ENCODE measurements around the gene RFX4.

The RFX4 gene

GRCh38 chr12:106780010-106780631, 197.3 kb downstream of the RFX4 start:
- Histone ChIP-seq H3K4me1 (ENCODE audit: low read length) (peaks cover 12% of the 10 kb centered on the region; the same call in 1 of the 2 replicates), H3K9ac (ENCODE audit: low read length) (no peak overlapping the region), H3K9me2 (replicated peaks; ENCODE audit: insufficient read depth, low read length) (no peaks in the 10 kb centered on the region), H3F3A (ENCODE audit: insufficient read depth, low read length) (no peaks in the 10 kb centered on the region), H3K36me3 (replicated peaks; ENCODE audit: insufficient read depth, low read length) (no peaks in the 10 kb centered on the region), H2AFZ (ENCODE audit: low read length) (no peak overlapping the region), H3K4me3 (ENCODE audit: low read length) (no peak overlapping the region), H3K4me2 (ENCODE audit: low read depth, low read length) (no peak overlapping the region), H4K20me1 (ENCODE audit: insufficient read depth, low read length) (no peaks in the 10 kb centered on the region), H3K27ac (ENCODE audit: low read length) (no peak overlapping the region), H3K79me2 (ENCODE audit: low read length) (peaks cover 73% of the 10 kb centered on the region), H3K27me3 (replicated peaks; ENCODE audit: insufficient read depth, low read length) (no peaks in the 10 kb centered on the region), H3K9me3 (replicated peaks; ENCODE audit: insufficient read depth, low read length) (no peaks in the 10 kb centered on the region)
- DNase-seq = no peak
- TF ChIP-seq EZH2 (optimal IDR thresholded peaks at IDR 0.05; ENCODE audit: low read depth, low read length) = no peak
- TF ChIP-seq CTCF (IDR thresholded peaks at IDR 0.05; ENCODE audit: low read length) = no peak
- no peak for TF ChIP-seq EZH2phosphoT487 (IDR thresholded peaks at IDR 0.05; ENCODE audit: low read length)

- Histone ChIP-seq H2AFZ (ENCODE audit: low read length) (no peak overlapping the region), H3K27me3 (replicated peaks; ENCODE audit: insufficient read depth, low read length) (no peaks in the 10 kb centered on the region), H3K36me3 (replicated peaks; ENCODE audit: insufficient read depth, low read length) (no peaks in the 10 kb centered on the region), H3K9me3 (replicated peaks; ENCODE audit: insufficient read depth, low read length) (no peaks in the 10 kb centered on the region), H3F3A (ENCODE audit: insufficient read depth, low read length) (no peaks in the 10 kb centered on the region), H3K9me2 (replicated peaks; ENCODE audit: insufficient read depth, low read length) (no peaks in the 10 kb centered on the region), H3K27ac (ENCODE audit: low read length) (no peak overlapping the region), H3K4me1 (ENCODE audit: low read length) (peaks cover 4% of the 10 kb centered on the region; the same call in 1 of the 2 replicates), H4K20me1 (ENCODE audit: insufficient read depth, low read length) (no peaks in the 10 kb centered on the region), H3K4me2 (ENCODE audit: low read depth, low read length) (no peak overlapping the region), H3K4me3 (ENCODE audit: low read length) (no peak overlapping the region), H3K9ac (ENCODE audit: low read length) (no peak overlapping the region), H3K79me2 (ENCODE audit: low read length) (peaks cover 48% of the 10 kb centered on the region)
- TF ChIP-seq EZH2 (optimal IDR thresholded peaks at IDR 0.05; ENCODE audit: low read depth, low read length) (no peak), CTCF (IDR thresholded peaks at IDR 0.05; ENCODE audit: low read length) (no peak), EZH2phosphoT487 (IDR thresholded peaks at IDR 0.05; ENCODE audit: low read length) (no peak)
- no peak for DNase-seq
These were observed 199.8 kb downstream of the RFX4 start for GRCh38 chr12:106782619-106783018.

- no peak for TF ChIP-seq CTCF (IDR thresholded peaks at IDR 0.05; ENCODE audit: low read length)
- TF ChIP-seq EZH2 (optimal IDR thresholded peaks at IDR 0.05; ENCODE audit: low read depth, low read length) = no peak
- no peak for TF ChIP-seq EZH2phosphoT487 (IDR thresholded peaks at IDR 0.05; ENCODE audit: low read length)
- Histone ChIP-seq H3F3A (ENCODE audit: insufficient read depth, low read length) (no peaks in the 10 kb centered on the region), H3K79me2 (ENCODE audit: low read length) (peaks cover 39% of the 10 kb centered on the region), H3K27me3 (replicated peaks; ENCODE audit: insufficient read depth, low read length) (no peaks in the 10 kb centered on the region), H3K9me3 (replicated peaks; ENCODE audit: insufficient read depth, low read length) (no peaks in the 10 kb centered on the region), H4K20me1 (ENCODE audit: insufficient read depth, low read length) (no peaks in the 10 kb centered on the region), H3K4me1 (ENCODE audit: low read length) (peaks cover 4% of the 10 kb centered on the region; the same call in 1 of the 2 replicates), H3K4me3 (ENCODE audit: low read length) (no peak overlapping the region), H3K4me2 (ENCODE audit: low read depth, low read length) (no peak overlapping the region), H3K9ac (ENCODE audit: low read length) (no peak overlapping the region), H2AFZ (ENCODE audit: low read length) (no peak overlapping the region), H3K27ac (ENCODE audit: low read length) (no peak overlapping the region), H3K36me3 (replicated peaks; ENCODE audit: insufficient read depth, low read length) (no peaks in the 10 kb centered on the region), H3K9me2 (replicated peaks; ENCODE audit: insufficient read depth, low read length) (no peaks in the 10 kb centered on the region)
- DNase-seq = no peak
These were observed 200.7 kb downstream of the RFX4 start for GRCh38 chr12:106783515-106783914.

Data from MM.1S (cell line).